Neuronal stem cell (in vitro differentiated cells): ENCODE results near the gene DLG2.

Experiments
- DNase-seq: peaks from one replicate; pipeline ENCODE4 v3.0.0-alpha.2; 2013; ENCODE audit warnings: low spot score
- H2AFZ ChIP-seq: one replicate; pipeline ENCODE4 v1.6.1; 2013; ENCODE audit warnings: mild to moderate bottlenecking, low read length, inconsistent platforms
- H2AK5ac ChIP-seq: 2 replicates; pipeline ENCODE4 v1.6.1; 2013; ENCODE audit warnings: low read depth, mild to moderate bottlenecking, inconsistent platforms, low read length, moderate library complexity, mixed read lengths
- H2BK120ac ChIP-seq: 2 replicates; pipeline ENCODE4 v1.6.1; 2013; ENCODE audit warnings: low read depth, mild to moderate bottlenecking, inconsistent platforms, low read length, moderate library complexity, mixed read lengths
- H2BK12ac ChIP-seq: one replicate; pipeline ENCODE4 v1.6.1; 2013; ENCODE audit warnings: low read length, inconsistent platforms
- H2BK15ac ChIP-seq: 2 replicates; pipeline ENCODE4 v1.6.1; 2013; ENCODE audit warnings: mild to moderate bottlenecking, low read length, inconsistent platforms, mixed read lengths
- H2BK5ac ChIP-seq: one replicate; pipeline ENCODE4 v1.6.1; 2013; ENCODE audit warnings: inconsistent platforms, mild to moderate bottlenecking, low read length, moderate library complexity
- H3K14ac ChIP-seq: one replicate; pipeline ENCODE4 v1.6.1; 2013; ENCODE audit warnings: low read length, inconsistent platforms
- H3K18ac ChIP-seq: 2 replicates; pipeline ENCODE4 v1.6.1; 2013; ENCODE audit warnings: low read length, inconsistent platforms
- H3K23ac ChIP-seq: 2 replicates; pipeline ENCODE4 v1.6.1; 2013; ENCODE audit warnings: low read depth, mild to moderate bottlenecking, mixed read lengths, low read length, inconsistent platforms; ENCODE audit not compliant: poor library complexity
- H3K27ac ChIP-seq: replicated peaks from 3 replicates; pipeline ENCODE4 v1.5.1; 2013; ENCODE audit warnings: low read length, inconsistent platforms
- H3K27me3 ChIP-seq, 3 experiments: 2 replicates each; pipeline ENCODE4 v1.6.1; 2013; ENCODE audit warnings: low read length in 3 of 3, mild to moderate bottlenecking in 2 of 3, inconsistent platforms in 1 of 3, low read depth in 1 of 3, mixed read lengths in 1 of 3, moderate library complexity in 1 of 3; ENCODE audit not compliant: control insufficient read depth in 3 of 3, insufficient read depth in 3 of 3
- H3K36me3 ChIP-seq, 2 donors: replicated peaks in 1 of 2; 2 replicates each; pipeline ENCODE4 v1.6.1; 2013; ENCODE audit warnings: low read length in 2 of 2; ENCODE audit not compliant: control insufficient read depth in 2 of 2, insufficient read depth in 2 of 2
- H3K4ac ChIP-seq: 2 replicates; pipeline ENCODE4 v1.6.1; 2013; ENCODE audit warnings: inconsistent platforms, mild to moderate bottlenecking, low read length, moderate library complexity
- H3K4me1 ChIP-seq, 2 donors: 1 replicate in 1 of 2; 2 replicates in 1 of 2; pipeline ENCODE4 v1.6.1; 2013; ENCODE audit warnings: low read length in 2 of 2, low read depth in 1 of 2; ENCODE audit not compliant: control insufficient read depth in 2 of 2, insufficient read depth in 1 of 2
- H3K4me2 ChIP-seq: one replicate; pipeline ENCODE4 v1.6.1; 2013; ENCODE audit warnings: mild to moderate bottlenecking, low read length, inconsistent platforms; ENCODE audit not compliant: insufficient read depth, poor library complexity, severe bottlenecking
- H3K4me3 ChIP-seq, 2 donors: 2 replicates each; pipeline ENCODE4 v1.5.1; 2013; ENCODE audit warnings: low read length in 2 of 2, mild to moderate bottlenecking in 2 of 2, inconsistent platforms in 1 of 2, moderate library complexity in 1 of 2
- H3K79me1 ChIP-seq: one replicate; pipeline ENCODE4 v1.6.1; 2013; ENCODE audit warnings: low read depth, mild to moderate bottlenecking, inconsistent platforms, low read length, moderate library complexity
- H3K9ac ChIP-seq: one replicate; pipeline ENCODE4 v1.6.1; 2013; ENCODE audit warnings: mild to moderate bottlenecking, low read depth, low read length, inconsistent platforms; ENCODE audit not compliant: poor library complexity
- H3K9me3 ChIP-seq, 2 donors: replicated peaks in 1 of 2; 2 replicates each; pipeline versions ENCODE3 to v1.6.1; 2013; ENCODE audit warnings: low read length in 2 of 2, mild to moderate bottlenecking in 2 of 2, inconsistent platforms in 1 of 2, low read depth in 1 of 2, mixed read lengths in 1 of 2, moderate library complexity in 1 of 2; ENCODE audit not compliant: control insufficient read depth in 2 of 2, insufficient read depth in 1 of 2
- H4K8ac ChIP-seq: one replicate; pipeline ENCODE4 v1.6.1; 2013; ENCODE audit warnings: low read depth, mild to moderate bottlenecking, inconsistent platforms, low read length, moderate library complexity
- H4K91ac ChIP-seq: one replicate; pipeline ENCODE4 v1.6.1; 2013; ENCODE audit warnings: low read length, low read depth, mild to moderate bottlenecking, inconsistent platforms; ENCODE audit not compliant: poor library complexity
- WGBS, 2 donors: extraction: QIAGEN DNeasy Blood & Tissue Kit; methylation state at CpG; one replicate each; pipeline ENCODE4 v1.1.7; 2013; ENCODE audit warnings: missing lambda C conversion rate in 2 of 2, mixed read lengths in 1 of 2; ENCODE audit not compliant: insufficient read length in 2 of 2, insufficient replicate concordance in 1 of 2; ENCODE audit errors: extremely low coverage in 2 of 2; 5-methylcytosine and 5-hydroxymethylcytosine counted together

DLG2 gene

GRCh38 chr11:84833488-84834088 lies 793.6 kb downstream of the DLG2 start:
- H2BK12ac ChIP-seq = no peak overlapping the region
- no peak overlapping the region for H2BK120ac ChIP-seq
- no peak overlapping the region for H3K4me3 ChIP-seq
- H4K8ac ChIP-seq = no peak overlapping the region
- no peak overlapping the region for H2AK5ac ChIP-seq
- H3K36me3 ChIP-seq = no peaks in the 10 kb centered on the region
- H3K4me1 ChIP-seq = no peaks in the 10 kb centered on the region
- no peak overlapping the region for H4K91ac ChIP-seq
- H3K9me3 ChIP-seq = no peaks in the 10 kb centered on the region
- H3K4me2 ChIP-seq = no peak overlapping the region
- H2BK5ac ChIP-seq = no peak overlapping the region
- no peaks in the 10 kb centered on the region for H3K79me1 ChIP-seq
- DNase-seq = no peak
- no peak overlapping the region for H3K14ac ChIP-seq
- no peak overlapping the region for H3K4ac ChIP-seq
- WGBS, 2 donors = no CpG with 5 or more reads among the region's 2 CpGs
- no peak overlapping the region for H2AFZ ChIP-seq
- H3K18ac ChIP-seq = no peak overlapping the region
- no peak overlapping the region for H3K23ac ChIP-seq
- no peaks in the 10 kb centered on the region for H3K27me3 ChIP-seq
- H3K9ac ChIP-seq = no peak overlapping the region
- no peak overlapping the region for H2BK15ac ChIP-seq
- H3K27ac ChIP-seq = no peak overlapping the region

- H3K23ac ChIP-seq = no peak overlapping the region
- no peak overlapping the region for H3K14ac ChIP-seq
- no peaks in the 10 kb centered on the region for H3K9me3 ChIP-seq
- H4K8ac ChIP-seq = no peak overlapping the region
- no peak overlapping the region for H2BK5ac ChIP-seq
- H4K91ac ChIP-seq = no peak overlapping the region
- H2BK15ac ChIP-seq = no peak overlapping the region
- no peak for DNase-seq
- no peaks in the 10 kb centered on the region for H3K36me3 ChIP-seq
- no peak overlapping the region for H2AK5ac ChIP-seq
- no peak overlapping the region for H2BK12ac ChIP-seq
- no peaks in the 10 kb centered on the region for H3K79me1 ChIP-seq
- H3K27ac ChIP-seq = no peak overlapping the region
- H3K4me1 ChIP-seq = no peaks in the 10 kb centered on the region
- H3K27me3 ChIP-seq = no peaks in the 10 kb centered on the region
- H3K4me2 ChIP-seq = no peak overlapping the region
- no peak overlapping the region for H2AFZ ChIP-seq
- no peak overlapping the region for H3K4ac ChIP-seq
- H3K4me3 ChIP-seq = no peak overlapping the region
- no peak overlapping the region for H3K9ac ChIP-seq
- H3K18ac ChIP-seq = no peak overlapping the region
- no peak overlapping the region for H2BK120ac ChIP-seq
These were observed 796.8 kb downstream of the DLG2 start for GRCh38 chr11:84830372-84830771.

GRCh38 chr11:84829162-84829561 lies 798.0 kb downstream of the DLG2 start:
- Histone ChIP-seq H3K18ac (no peak overlapping the region), H2BK5ac (no peak overlapping the region), H3K9me3 (no peaks in the 10 kb centered on the region), H4K91ac (no peak overlapping the region), H4K8ac (no peak overlapping the region), H3K4me1 (no peaks in the 10 kb centered on the region), H2BK12ac (no peak overlapping the region), H3K14ac (no peak overlapping the region), H3K79me1 (no peaks in the 10 kb centered on the region), H3K4ac (no peak overlapping the region), H3K4me2 (no peak overlapping the region), H3K9ac (no peak overlapping the region), H2BK120ac (no peak overlapping the region), H2BK15ac (no peak overlapping the region), H3K4me3 (no peak overlapping the region), H3K27me3 (no peaks in the 10 kb centered on the region), H3K23ac (no peak overlapping the region), H2AK5ac (no peak overlapping the region), H2AFZ (no peak overlapping the region), H3K27ac (no peak overlapping the region), H3K36me3 (no peaks in the 10 kb centered on the region)
- WGBS, 2 donors = no CpG with 5 or more reads among the region's 2 CpGs
- DNase-seq = no peak

GRCh38 chr11:84828616-84829015 lies 798.5 kb downstream of the DLG2 start:
- no peak for DNase-seq
- Histone ChIP-seq H3K27me3 (no peaks in the 10 kb centered on the region), H3K36me3 (no peaks in the 10 kb centered on the region), H3K4me1 (no peaks in the 10 kb centered on the region), H2BK15ac (no peak overlapping the region), H2BK12ac (no peak overlapping the region), H3K9me3 (no peaks in the 10 kb centered on the region), H2BK5ac (no peak overlapping the region), H3K27ac (no peak overlapping the region), H2BK120ac (no peak overlapping the region), H3K18ac (no peak overlapping the region), H3K23ac (no peak overlapping the region), H3K79me1 (no peaks in the 10 kb centered on the region), H3K14ac (no peak overlapping the region), H3K4ac (no peak overlapping the region), H3K4me2 (no peak overlapping the region), H3K4me3 (no peak overlapping the region), H4K8ac (no peak overlapping the region), H4K91ac (no peak overlapping the region), H2AFZ (no peak overlapping the region), H2AK5ac (no peak overlapping the region), H3K9ac (no peak overlapping the region)
- no CpG with 5 or more reads among the region's 2 CpGs for WGBS, 2 donors
